ENCODE measurements around the gene SUSD6. TPM values are rescaled to one million over a fixed set of nuclear protein-coding genes. Genes with fewer than 3 reads are reported as not detected.
"Not testable (repeated sequence)": the region's sequence is repeated elsewhere in the genome, so short reads cannot be mapped to it uniquely, and the experiment has no call there.

The SUSD6 gene
- polyA plus RNA-seq, 1 experiment = 14.4 TPM

- POLR2A ChIA-PET = no interaction called here
- peaks cover 5% of the 10 kb centered on the region for H3K27me3 ChIP-seq (ENCODE audit: control insufficient read depth, insufficient read depth, low read length)
- TF ChIP-seq, protein P1, sequence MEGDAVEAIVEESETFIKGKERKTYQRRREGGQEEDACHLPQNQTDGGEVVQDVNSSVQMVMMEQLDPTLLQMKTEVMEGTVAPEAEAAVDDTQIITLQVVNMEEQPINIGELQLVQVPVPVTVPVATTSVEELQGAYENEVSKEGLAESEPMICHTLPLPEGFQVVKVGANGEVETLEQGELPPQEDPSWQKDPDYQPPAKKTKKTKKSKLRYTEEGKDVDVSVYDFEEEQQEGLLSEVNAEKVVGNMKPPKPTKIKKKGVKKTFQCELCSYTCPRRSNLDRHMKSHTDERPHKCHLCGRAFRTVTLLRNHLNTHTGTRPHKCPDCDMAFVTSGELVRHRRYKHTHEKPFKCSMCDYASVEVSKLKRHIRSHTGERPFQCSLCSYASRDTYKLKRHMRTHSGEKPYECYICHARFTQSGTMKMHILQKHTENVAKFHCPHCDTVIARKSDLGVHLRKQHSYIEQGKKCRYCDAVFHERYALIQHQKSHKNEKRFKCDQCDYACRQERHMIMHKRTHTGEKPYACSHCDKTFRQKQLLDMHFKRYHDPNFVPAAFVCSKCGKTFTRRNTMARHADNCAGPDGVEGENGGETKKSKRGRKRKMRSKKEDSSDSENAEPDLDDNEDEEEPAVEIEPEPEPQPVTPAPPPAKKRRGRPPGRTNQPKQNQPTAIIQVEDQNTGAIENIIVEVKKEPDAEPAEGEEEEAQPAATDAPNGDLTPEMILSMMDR (IDR thresholded peaks at IDR 0.05; ENCODE audit: low read depth, low read length) = no peak
- no peaks in the 10 kb centered on the region for H3K9me3 ChIP-seq (ENCODE audit: control insufficient read depth, insufficient read depth, low read length)
- DNase-seq (ENCODE audit: low read depth, low spot score) = no peak
- H3K4me3 ChIP-seq (ENCODE audit: low read depth, low read length) = no peak overlapping the region
- CTCF ChIA-PET = interaction anchor here (3.4 kb wide), 1 partner anchor 10 kb away, joined by 31 read pairs; no protein-coding TSS in a partner anchor
- no peak overlapping the region for H3K27ac ChIP-seq (ENCODE audit: low read depth, low read length)
These were observed 16.6 kb upstream of the SUSD6 start for GRCh38 chr14:69594846-69595245.

DNA sequence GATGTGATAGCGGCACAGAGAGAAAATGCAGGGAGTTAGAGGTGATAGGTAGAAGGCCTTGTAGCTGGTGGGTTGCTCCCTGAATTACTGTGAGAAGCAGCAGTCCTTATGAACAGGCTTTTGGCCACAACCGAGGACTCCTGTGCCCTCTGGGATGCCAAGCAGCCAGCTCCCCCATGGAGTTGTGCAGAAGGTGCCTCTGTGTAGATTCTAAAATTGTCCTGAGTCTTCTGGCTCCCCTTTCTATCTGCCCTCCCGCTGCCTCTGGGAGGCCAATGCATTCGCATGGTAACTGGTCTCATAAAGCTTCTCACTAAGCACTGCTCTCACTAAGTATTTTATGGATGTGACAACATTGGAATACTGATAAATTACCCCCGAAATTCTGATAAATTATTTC is 16.1 kb upstream of the SUSD6 start:
- CTCF ChIA-PET = interaction anchor here (0.6 to 3.4 kb wide), 3 partner anchors 9 to 132 kb away, joined by 3 to 31 read pairs (median 3); no protein-coding TSS in a partner anchor
- POLR2A ChIA-PET = no interaction called here
- Histone ChIP-seq H3K27ac (ENCODE audit: low read depth, low read length) (no peak overlapping the region), H3K4me3 (ENCODE audit: low read depth, low read length) (no peak overlapping the region), H3K9me3 (ENCODE audit: control insufficient read depth, insufficient read depth, low read length) (no peaks in the 10 kb centered on the region), H3K27me3 (ENCODE audit: control insufficient read depth, insufficient read depth, low read length) (peaks cover 5% of the 10 kb centered on the region)
- DNase-seq (ENCODE audit: low read depth, low spot score) = no peak
- TF ChIP-seq, protein P1 (IDR thresholded peaks at IDR 0.05; ENCODE audit: low read depth, low read length) = no peak

DNA sequence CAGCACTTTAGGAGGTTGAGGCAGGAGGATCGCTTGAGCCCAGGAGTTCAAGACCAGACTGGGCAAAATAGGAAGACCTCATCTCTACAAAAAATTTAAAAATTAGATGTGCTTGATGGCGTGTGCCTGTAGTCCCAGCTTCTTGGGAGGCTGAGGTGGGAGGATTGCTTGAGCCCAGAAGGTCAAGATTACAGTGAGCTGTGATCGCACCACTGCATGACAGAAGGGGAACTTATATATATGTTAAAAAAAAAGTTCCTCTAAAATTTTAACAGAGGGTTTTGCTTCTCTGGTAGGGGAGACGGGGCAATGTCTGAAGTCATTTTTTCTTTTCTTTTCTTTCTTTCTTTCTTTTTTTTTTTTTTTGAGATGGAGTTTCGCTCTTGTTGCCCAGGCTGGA is 12.0 kb upstream of the SUSD6 start:
- CTCF ChIA-PET = interaction anchor here (1.0 to 1.3 kb wide), 3 partner anchors 15 to 128 kb away, joined by 3 to 5 read pairs (median 4); no protein-coding TSS in a partner anchor
- POLR2A ChIA-PET; H3K27me3 ChIP-seq (ENCODE audit: control insufficient read depth, insufficient read depth, low read length); DNase-seq (ENCODE audit: low read depth, low spot score); H3K27ac ChIP-seq (ENCODE audit: low read depth, low read length); H3K9me3 ChIP-seq (ENCODE audit: control insufficient read depth, insufficient read depth, low read length); H3K4me3 ChIP-seq (ENCODE audit: low read depth, low read length): not testable (repeated sequence)

DNA sequence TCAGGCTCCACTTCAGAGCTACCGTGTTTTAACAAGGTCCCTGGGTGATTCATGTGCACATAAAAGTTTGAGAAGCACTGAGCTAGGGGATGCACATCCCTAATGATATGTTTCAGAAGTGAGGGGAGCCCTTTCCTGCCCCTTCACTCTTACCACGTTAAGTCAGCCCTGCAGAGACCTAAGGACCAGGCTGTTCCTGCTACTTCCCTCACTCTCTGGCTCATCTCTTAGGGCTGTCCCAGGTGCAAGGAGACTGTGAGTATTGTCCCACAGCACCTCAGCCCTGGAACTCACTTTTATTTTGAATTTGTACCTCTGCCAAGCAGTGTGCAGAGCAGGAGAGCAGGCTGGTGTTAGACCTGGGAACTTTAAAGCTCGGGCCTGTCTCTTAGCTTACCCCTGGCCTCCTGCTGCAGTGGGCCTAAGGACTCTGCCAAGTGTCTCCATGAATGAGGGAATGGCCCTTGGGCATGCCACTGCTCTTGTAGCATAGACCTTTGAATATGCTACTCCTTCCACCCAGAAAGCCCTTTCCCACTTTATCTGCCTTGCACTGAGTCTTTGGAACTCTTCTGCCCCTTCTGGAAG is 11.0 kb upstream of the SUSD6 start:
- CTCF ChIA-PET = interaction anchor here (1.2 to 1.3 kb wide), 2 partner anchors 16 to 127 kb away, joined by 5 to 6 read pairs; no protein-coding TSS in a partner anchor
- Histone ChIP-seq H3K27ac (ENCODE audit: low read depth, low read length) (no peak overlapping the region), H3K4me3 (ENCODE audit: low read depth, low read length) (no peak overlapping the region), H3K27me3 (ENCODE audit: control insufficient read depth, insufficient read depth, low read length) (no peaks in the 10 kb centered on the region), H3K9me3 (ENCODE audit: control insufficient read depth, insufficient read depth, low read length) (no peaks in the 10 kb centered on the region)
- POLR2A ChIA-PET = no interaction called here
- TF ChIP-seq, protein P1 (IDR thresholded peaks at IDR 0.05; ENCODE audit: low read depth, low read length) = no peak
- DNase-seq (ENCODE audit: low read depth, low spot score) = no peak

DNA sequence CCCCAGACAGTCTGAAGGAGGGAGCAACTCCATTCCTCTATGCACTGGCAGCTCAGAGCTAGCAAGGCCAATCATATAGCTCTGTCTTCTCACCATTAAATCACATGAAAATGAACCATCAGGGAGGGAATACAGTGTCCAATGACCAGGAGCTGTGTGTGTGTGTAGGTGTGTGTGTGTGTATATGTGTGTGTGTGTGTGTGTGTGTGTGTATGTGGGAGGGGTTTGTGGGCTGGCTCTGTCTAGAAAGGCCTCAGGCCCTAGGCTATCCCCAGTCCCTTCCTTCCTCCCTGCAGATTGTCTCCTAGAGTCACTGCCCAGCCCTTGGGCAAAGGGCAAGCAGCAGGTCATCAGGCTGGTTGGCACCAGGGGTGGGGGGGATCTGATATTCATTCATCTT is 5.7 kb upstream of the SUSD6 start:
- CTCF ChIA-PET = interaction anchor here (1.8 to 2.4 kb wide), 4 partner anchors 13 to 122 kb away, joined by 6 to 25 read pairs (median 16); no protein-coding TSS in a partner anchor
- Histone ChIP-seq H3K27me3 (ENCODE audit: control insufficient read depth, insufficient read depth, low read length) (no peaks in the 10 kb centered on the region), H3K9me3 (ENCODE audit: control insufficient read depth, insufficient read depth, low read length) (no peaks in the 10 kb centered on the region), H3K27ac (ENCODE audit: low read depth, low read length) (no peak overlapping the region), H3K4me3 (ENCODE audit: low read depth, low read length) (no peak overlapping the region)
- POLR2A ChIA-PET = no interaction called here
- no peak for DNase-seq (ENCODE audit: low read depth, low spot score)
- TF ChIP-seq, protein P1 (IDR thresholded peaks at IDR 0.05; ENCODE audit: low read depth, low read length) = no peak

All from AG04450 (cell line).